GM13977 (cell line): ENCODE data around the gene ROBO1.

Experiments used
- DNase-seq: peaks from one replicate; pipeline ENCODE4 v3.0.0; 2012; ENCODE audit warnings: low spot score
- CTCF ChIP-seq: IDR thresholded peaks from 2 replicates; pipeline ENCODE4 v1.5.1; 2012; ENCODE audit warnings: mild to moderate bottlenecking, control low read depth; ENCODE audit not compliant: insufficient read depth; ENCODE audit errors: extremely low read depth, missing control alignments
- in situ Hi-C: fragments of 300-500 bp; cut with MboI; formaldehyde crosslinking; loops from one replicate; pipeline ENCODE4 v1.12.0; 2022; ENCODE audit warnings: low sequenced_read_pairs, low pct_unique_long_range_greater_than_20kb, mixed read lengths, inconsistent platforms; ENCODE audit not compliant: unreplicated experiment

Gene ROBO1

DNA sequence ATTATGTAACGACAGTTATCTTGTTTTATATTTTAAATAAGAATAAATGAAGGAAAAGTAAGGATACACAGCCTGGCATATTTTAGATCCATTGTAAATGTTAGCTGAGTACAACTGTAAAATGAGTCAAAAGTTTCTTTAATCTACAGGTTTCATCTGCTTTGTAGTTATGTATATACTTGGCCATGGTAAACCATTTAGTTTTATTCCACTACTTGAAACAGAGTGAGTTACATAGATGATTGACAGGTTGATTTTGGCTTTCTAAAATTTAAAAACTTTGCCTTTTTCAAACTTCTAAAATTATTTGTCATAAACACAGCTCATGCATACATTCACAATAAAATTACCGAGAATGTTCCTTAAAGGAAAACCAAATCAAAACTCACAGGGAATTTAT is 371.2 kb downstream of the ROBO1 start:
- in situ Hi-C loops = no loop called here
- TF ChIP-seq CTCF = no peak
- no peak for DNase-seq

DNA sequence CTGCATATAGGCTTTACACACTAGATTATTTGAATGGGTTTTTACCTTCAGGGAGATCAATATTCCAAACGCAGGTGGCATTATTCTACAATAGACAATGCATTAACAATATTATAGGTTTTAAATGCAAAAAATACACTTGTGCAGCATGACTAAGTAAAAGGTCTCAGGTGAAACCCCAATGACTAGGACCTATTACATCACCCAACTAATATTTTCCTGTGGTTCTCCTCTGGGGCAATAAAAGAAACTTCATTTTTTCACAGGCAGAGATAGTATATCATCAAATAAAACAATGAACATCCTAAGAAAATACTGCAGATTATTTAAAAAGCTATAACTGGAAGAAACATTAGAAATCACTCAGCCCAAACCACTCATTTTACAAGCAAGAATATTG is 375.3 kb downstream of the ROBO1 start:
- TF ChIP-seq CTCF = no peak
- no peak for DNase-seq
- in situ Hi-C loops = no loop called here

GRCh38 chr3:79390352-79390751 is 377.4 kb downstream of the ROBO1 start:
- no peak for TF ChIP-seq CTCF
- no peak for DNase-seq
- in situ Hi-C loops = no loop called here

- no peak for TF ChIP-seq CTCF
- no peak for DNase-seq
- in situ Hi-C loops = no loop called here
Observed at GRCh38 chr3:79385211-79385610, 382.6 kb downstream of the ROBO1 start.

GRCh38 chr3:79383402-79384012 is 384.3 kb downstream of the ROBO1 start:
- no peak for DNase-seq
- in situ Hi-C loops = no loop called here
- TF ChIP-seq CTCF = no peak

- no peak for TF ChIP-seq CTCF
- in situ Hi-C loops = no loop called here
- DNase-seq = no peak
Observed at GRCh38 chr3:79380581-79380980, 387.2 kb downstream of the ROBO1 start.

DNA sequence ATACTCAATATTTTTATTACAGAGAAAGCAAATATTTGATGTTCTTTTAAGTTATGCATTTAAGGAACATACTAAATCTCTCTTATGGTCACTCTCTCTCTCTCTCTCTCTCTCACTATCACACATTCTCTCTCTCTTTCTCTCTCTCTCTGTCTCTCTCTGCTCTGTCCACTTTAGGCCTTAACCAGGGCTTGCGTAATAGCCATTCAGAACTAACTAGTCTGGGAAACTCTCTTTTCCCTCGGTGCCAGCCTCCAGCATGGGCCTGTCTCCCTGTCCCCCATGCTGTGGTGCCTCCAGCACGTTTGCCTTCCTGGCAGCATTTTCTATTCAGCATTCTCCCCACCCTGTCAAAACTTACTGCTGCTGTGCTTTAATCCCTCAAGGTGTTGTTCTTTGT is 389.7 kb downstream of the ROBO1 start:
- in situ Hi-C loops = no loop called here
- no peak for TF ChIP-seq CTCF
- DNase-seq = no peak
